ENCODE measurements around the gene MAG. TPM values are rescaled to one million over a fixed set of nuclear protein-coding genes. Genes with fewer than 3 reads are reported as not detected.

MAG gene
- total RNA-seq, 4 donors from 2014 or later = 0.10 TPM; not detected in 3

DNA sequence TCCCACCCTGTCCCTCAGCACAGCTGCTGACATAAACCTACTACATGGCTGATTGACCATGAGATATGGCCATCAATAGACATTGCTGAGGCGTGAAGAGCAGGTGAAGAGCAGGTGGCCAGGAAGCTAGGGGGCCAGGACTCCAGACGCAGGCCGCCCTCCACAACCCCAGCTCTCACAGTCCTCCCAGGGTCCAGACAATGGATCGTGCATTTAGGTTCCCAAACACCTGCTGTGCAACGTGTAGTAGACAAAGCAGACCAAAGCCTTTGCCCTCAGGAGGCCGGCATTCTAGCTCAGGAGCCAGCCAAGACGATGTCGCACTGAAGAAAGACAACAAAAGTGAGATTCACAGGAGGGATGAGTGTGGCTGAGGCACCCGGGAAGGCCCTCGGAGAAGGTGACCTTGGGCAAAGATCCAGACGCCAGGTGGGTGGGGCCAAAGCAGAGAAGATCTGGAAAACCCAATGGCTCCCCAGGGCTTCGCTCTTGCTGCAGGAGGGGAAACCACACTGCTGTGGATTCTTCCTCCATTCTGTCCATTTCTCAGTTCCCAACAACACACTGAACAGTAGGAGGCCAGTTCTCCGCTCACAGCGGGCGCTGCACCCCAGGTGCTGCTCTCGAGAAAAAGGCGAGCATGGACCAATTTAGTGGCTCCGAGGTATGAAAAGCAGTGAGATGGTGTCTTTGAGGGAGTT, 57.1 kb downstream of the MAG start:
- intact Hi-C loops (cut with DNase I; ENCODE audit: low total_unique reads) = no loop called here
- no peak for TF ChIP-seq POLR2A (IDR thresholded peaks at IDR 0.05)
- TF ChIP-seq, protein P1, sequence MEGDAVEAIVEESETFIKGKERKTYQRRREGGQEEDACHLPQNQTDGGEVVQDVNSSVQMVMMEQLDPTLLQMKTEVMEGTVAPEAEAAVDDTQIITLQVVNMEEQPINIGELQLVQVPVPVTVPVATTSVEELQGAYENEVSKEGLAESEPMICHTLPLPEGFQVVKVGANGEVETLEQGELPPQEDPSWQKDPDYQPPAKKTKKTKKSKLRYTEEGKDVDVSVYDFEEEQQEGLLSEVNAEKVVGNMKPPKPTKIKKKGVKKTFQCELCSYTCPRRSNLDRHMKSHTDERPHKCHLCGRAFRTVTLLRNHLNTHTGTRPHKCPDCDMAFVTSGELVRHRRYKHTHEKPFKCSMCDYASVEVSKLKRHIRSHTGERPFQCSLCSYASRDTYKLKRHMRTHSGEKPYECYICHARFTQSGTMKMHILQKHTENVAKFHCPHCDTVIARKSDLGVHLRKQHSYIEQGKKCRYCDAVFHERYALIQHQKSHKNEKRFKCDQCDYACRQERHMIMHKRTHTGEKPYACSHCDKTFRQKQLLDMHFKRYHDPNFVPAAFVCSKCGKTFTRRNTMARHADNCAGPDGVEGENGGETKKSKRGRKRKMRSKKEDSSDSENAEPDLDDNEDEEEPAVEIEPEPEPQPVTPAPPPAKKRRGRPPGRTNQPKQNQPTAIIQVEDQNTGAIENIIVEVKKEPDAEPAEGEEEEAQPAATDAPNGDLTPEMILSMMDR (IDR thresholded peaks at IDR 0.05) = no peak
- no peak overlapping the region for H3K4me3 ChIP-seq (ENCODE audit: low read depth, poor library complexity, severe bottlenecking)
- DNase-seq (ENCODE audit: low spot score in 2 of 2) = peak in 1 of 2 donors; percentile 63
- whole genome bisulfite sequencing, 2 donors = 82 to 85% methylated on average over 18 of the region's 18 CpGs

DNA sequence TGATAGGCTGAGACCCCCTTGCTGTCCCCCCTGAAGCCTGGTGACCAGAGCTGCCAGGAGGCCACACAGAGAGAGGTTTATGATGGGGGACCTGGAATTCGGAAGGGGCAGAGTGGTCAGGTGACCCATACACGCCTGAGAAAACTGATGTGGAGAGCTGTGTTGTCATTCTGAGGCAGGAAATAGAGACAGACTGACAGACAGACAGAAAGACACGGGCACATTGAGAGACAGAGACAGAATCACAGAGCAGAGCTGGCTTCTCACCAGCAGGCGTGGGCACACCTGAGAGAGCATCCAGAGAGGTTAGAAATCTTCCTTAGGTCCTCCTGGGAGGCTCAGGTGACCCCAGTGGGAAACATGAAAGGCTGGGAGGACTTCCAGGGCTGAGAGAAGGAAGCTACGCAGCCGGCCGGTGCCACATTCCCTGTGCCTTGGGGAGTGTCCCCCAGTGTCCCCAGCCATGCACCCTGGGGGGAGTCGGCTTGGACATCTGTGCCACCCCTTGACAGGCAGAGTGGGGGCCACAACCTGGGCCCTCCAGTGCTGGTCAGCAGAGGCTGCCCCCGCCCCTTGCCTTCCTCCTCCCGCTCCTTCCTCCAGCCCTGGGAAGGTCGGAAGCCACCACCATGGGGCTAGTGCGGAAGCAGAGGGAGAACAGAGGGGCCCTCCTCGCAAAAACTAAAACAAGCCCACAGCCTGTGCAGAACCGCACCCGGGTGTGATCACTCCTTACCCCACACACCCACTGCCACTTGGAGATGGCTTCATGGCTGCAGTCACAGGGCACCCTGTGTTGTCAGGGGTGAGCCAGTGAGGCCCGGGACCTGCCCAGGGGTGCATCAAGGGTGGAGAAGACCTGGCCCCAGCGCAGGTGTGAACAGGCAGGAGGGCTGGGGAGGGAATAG, 57.9 kb downstream of the MAG start:
- peak in 1 of 2 donors; percentile 78 for DNase-seq (ENCODE audit: low spot score in 2 of 2)
- 74 to 80% methylated on average over 16 to 17 of the region's 17 CpGs for WGBS, 2 donors
- intact Hi-C loops (cut with DNase I; ENCODE audit: low total_unique reads) = loop anchor here (5.0 to 10.0 kb wide), 2 partner anchors 117 to 145 kb away; partner anchors contain the start of gene KRTDAP
- no peak overlapping the region for H3K4me3 ChIP-seq (ENCODE audit: low read depth, poor library complexity, severe bottlenecking)
- TF ChIP-seq POLR2A (IDR thresholded peaks at IDR 0.05) = no peak
- TF ChIP-seq, protein P1 (IDR thresholded peaks at IDR 0.05) = no peak

DNA sequence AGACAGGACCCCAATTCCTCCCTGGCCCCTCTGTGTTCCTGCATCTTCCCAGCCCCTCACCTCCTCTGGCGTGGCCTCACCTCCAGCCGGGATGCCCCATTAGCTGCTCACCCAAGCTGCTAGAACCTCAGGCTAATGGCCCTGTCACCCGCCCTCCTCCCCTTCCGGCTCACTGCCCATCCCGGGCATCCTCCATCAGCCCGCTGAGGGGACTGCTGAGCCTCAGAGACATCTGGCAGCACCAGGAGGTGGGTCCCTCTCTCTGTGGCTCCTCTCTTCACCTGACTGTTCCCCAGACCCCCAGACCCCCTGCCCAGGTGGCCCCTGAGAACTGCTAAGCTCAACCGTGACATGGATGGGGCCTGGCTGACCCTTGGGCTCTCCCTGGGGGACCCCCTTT, 58.6 kb downstream of the MAG start:
- peak in 1 of 2 donors; percentile 65 for DNase-seq (ENCODE audit: low spot score in 2 of 2)
- intact Hi-C loops (cut with DNase I; ENCODE audit: low total_unique reads) = loop anchor here (5.0 to 10.0 kb wide), 2 partner anchors 117 to 144 kb away; partner anchors contain the start of gene KRTDAP
- TF ChIP-seq POLR2A (IDR thresholded peaks at IDR 0.05) = no peak
- TF ChIP-seq, protein P1 (IDR thresholded peaks at IDR 0.05) = no peak
- no peak overlapping the region for H3K4me3 ChIP-seq (ENCODE audit: low read depth, poor library complexity, severe bottlenecking)
- WGBS, 2 donors = 85 to 87% methylated on average over 7 of the region's 7 CpGs

DNA sequence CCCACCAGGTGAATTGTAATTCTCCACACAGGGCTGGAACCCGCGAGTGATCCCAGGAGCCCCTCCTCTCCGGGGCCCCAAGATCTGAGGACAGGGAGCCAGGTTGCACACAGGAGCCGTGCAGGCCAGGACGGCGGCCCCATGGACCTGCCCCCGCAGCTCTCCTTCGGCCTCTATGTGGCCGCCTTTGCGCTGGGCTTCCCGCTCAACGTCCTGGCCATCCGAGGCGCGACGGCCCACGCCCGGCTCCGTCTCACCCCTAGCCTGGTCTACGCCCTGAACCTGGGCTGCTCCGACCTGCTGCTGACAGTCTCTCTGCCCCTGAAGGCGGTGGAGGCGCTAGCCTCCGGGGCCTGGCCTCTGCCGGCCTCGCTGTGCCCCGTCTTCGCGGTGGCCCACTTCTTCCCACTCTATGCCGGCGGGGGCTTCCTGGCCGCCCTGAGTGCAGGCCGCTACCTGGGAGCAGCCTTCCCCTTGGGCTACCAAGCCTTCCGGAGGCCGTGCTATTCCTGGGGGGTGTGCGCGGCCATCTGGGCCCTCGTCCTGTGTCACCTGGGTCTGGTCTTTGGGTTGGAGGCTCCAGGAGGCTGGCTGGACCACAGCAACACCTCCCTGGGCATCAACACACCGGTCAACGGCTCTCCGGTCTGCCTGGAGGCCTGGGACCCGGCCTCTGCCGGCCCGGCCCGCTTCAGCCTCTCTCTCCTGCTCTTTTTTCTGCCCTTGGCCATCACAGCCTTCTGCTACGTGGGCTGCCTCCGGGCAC, 59.6 kb downstream of the MAG start:
- intact Hi-C loops (cut with DNase I; ENCODE audit: low total_unique reads) = loop anchor here (5.0 to 10.0 kb wide), 2 partner anchors 116 to 143 kb away; partner anchors contain the start of gene KRTDAP
- no peak overlapping the region for H3K4me3 ChIP-seq (ENCODE audit: low read depth, poor library complexity, severe bottlenecking)
- TF ChIP-seq, protein P1 (IDR thresholded peaks at IDR 0.05) = no peak
- TF ChIP-seq POLR2A (IDR thresholded peaks at IDR 0.05) = no peak
- peak in 1 of 2 donors; percentile 73 for DNase-seq (ENCODE audit: low spot score in 2 of 2)
- 92 to 93% methylated on average over 42 to 47 of the region's 47 CpGs for WGBS, 2 donors

DNA sequence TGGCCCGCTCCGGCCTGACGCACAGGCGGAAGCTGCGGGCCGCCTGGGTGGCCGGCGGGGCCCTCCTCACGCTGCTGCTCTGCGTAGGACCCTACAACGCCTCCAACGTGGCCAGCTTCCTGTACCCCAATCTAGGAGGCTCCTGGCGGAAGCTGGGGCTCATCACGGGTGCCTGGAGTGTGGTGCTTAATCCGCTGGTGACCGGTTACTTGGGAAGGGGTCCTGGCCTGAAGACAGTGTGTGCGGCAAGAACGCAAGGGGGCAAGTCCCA, 60.2 kb downstream of the MAG start:
- WGBS, 2 donors = 82 to 83% methylated on average over 12 to 18 of the region's 18 CpGs
- intact Hi-C loops (cut with DNase I; ENCODE audit: low total_unique reads) = loop anchor here (5.0 to 10.0 kb wide), 2 partner anchors 115 to 143 kb away; partner anchors contain the start of gene KRTDAP
- no peak for TF ChIP-seq POLR2A (IDR thresholded peaks at IDR 0.05)
- TF ChIP-seq, protein P1 (IDR thresholded peaks at IDR 0.05) = no peak
- DNase-seq (ENCODE audit: low spot score in 2 of 2) = peak in 1 of 2 donors; percentile 63
- no peak overlapping the region for H3K4me3 ChIP-seq (ENCODE audit: low read depth, poor library complexity, severe bottlenecking)
